HUES48 (cell line): ENCODE results near the gene VWA5B1.

Source experiments
- H3K27ac ChIP-seq: one replicate; pipeline ENCODE4 v1.7.0; 2013; ENCODE audit warnings: low read depth, low read length, inconsistent platforms
- H3K27me3 ChIP-seq: 2 replicates; pipeline ENCODE4 v1.6.1; 2013; ENCODE audit warnings: mild to moderate bottlenecking, low read length; ENCODE audit not compliant: control insufficient read depth, insufficient read depth
- H3K36me3 ChIP-seq: 2 replicates; pipeline ENCODE4 v1.6.1; 2013; ENCODE audit warnings: low read length; ENCODE audit not compliant: control insufficient read depth, insufficient read depth
- H3K4me1 ChIP-seq: 2 replicates; pipeline ENCODE4 v1.6.1; 2013; ENCODE audit warnings: mild to moderate bottlenecking, low read length; ENCODE audit not compliant: control insufficient read depth, insufficient read depth
- H3K4me3 ChIP-seq: 2 replicates; pipeline ENCODE4 v1.5.1; 2013; ENCODE audit warnings: mild to moderate bottlenecking, low read depth, low read length
- H3K9ac ChIP-seq: 2 replicates; pipeline ENCODE4 v1.6.1; 2013; ENCODE audit warnings: mild to moderate bottlenecking, low read depth, low read length, moderate library complexity
- H3K9me3 ChIP-seq: 2 replicates; pipeline ENCODE4 v1.6.1; 2013; ENCODE audit warnings: low read length; ENCODE audit not compliant: control insufficient read depth, insufficient read depth

Gene VWA5B1

DNA sequence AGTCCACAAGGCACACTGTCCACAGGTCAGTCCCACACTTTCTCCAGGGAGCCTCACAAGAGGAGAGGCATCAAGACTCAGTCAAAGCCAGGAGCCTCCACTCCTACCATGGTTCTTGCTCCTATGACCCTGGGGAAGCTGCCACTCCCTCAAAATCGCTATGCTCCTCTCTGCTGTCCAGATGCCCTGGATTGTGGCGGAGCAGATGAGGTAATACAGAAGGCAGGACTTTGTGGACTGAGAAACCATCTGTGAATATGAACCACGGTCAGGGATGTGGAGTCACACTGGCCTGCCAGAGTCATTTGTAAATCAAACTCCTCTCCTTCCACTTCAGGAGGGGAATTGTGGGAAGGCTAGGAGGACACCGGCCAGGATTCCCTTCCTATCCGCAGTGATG is 20.6 kb downstream of the VWA5B1 start:
- Histone ChIP-seq H3K9me3 (no peaks in the 10 kb centered on the region), H3K36me3 (no peaks in the 10 kb centered on the region), H3K4me1 (no peaks in the 10 kb centered on the region), H3K27me3 (no peaks in the 10 kb centered on the region), H3K9ac (no peak overlapping the region), H3K4me3 (no peak overlapping the region), H3K27ac (no peak overlapping the region)

DNA sequence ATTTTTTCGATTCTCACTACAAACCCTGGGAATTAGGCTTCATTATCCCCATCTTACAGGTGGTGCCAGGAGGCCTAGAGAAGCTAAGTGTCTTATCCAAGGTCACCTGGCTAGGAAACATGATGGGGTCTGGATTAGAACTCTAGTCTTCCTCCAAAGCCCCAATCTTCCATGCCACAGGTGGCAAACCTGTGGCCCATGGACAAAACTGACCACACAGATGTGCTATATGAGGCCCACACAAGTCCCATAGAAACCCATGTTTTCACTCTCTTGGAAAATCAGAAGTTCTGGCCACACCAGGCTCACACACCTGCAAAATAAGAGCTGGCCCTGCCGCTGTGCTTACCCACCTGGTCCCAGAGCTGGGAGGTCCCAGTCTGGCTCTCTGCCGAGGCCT is 21.6 kb downstream of the VWA5B1 start:
- H3K4me1 ChIP-seq: no peaks in the 10 kb centered on the region
- H3K36me3 ChIP-seq: no peaks in the 10 kb centered on the region
- H3K4me3 ChIP-seq: no peak overlapping the region
- H3K9ac ChIP-seq: no peak overlapping the region
- no peak overlapping the region for H3K27ac ChIP-seq
- H3K9me3 ChIP-seq: no peaks in the 10 kb centered on the region
- H3K27me3 ChIP-seq: no peaks in the 10 kb centered on the region

DNA sequence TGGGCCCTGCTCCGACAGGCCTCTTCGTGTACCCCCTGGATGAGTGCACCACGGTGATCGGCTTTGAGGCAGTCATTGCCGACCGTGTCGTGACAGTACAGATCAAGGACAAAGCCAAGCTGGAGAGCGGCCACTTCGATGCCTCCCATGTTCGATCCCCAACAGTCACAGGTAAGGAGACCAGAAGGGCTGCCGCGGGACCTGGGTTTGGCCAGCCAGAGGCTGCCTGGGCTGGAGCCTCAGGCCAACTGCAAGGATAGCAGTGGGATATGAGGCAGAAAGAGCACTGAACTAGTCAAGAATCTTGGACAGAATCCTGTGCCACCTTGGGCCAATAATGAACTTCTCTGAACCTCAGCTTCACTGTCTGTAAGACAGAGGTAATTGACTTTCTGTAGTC is 22.1 kb downstream of the VWA5B1 start:
- no peaks in the 10 kb centered on the region for H3K27me3 ChIP-seq
- H3K4me3 ChIP-seq: no peak overlapping the region
- H3K4me1 ChIP-seq: no peaks in the 10 kb centered on the region
- H3K36me3 ChIP-seq: no peaks in the 10 kb centered on the region
- no peaks in the 10 kb centered on the region for H3K9me3 ChIP-seq
- H3K9ac ChIP-seq: no peak overlapping the region
- no peak overlapping the region for H3K27ac ChIP-seq

DNA sequence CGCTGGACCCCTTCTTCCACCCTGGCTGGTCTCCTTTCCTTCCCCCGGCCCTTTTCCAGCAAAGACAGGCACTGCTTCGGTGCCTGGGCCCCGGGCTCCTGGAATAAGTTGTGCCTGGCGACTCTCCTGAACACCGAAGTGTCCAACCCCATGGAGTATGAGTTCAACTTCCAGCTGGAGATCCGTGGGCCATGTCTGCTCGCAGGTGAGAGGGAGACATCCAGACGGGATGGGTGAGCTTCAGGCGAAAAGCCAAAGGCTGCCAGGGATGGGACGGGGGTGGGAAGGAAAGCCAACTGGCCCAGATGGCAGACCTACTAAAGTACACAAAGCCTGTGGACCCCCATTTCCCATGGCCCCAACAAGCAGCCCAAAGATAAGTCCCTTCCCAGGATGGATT is 26.8 kb downstream of the VWA5B1 start:
- H3K27me3 ChIP-seq: no peaks in the 10 kb centered on the region
- no peak overlapping the region for H3K9ac ChIP-seq
- H3K4me1 ChIP-seq: no peaks in the 10 kb centered on the region
- no peaks in the 10 kb centered on the region for H3K9me3 ChIP-seq
- H3K27ac ChIP-seq: no peak overlapping the region
- H3K4me3 ChIP-seq: no peak overlapping the region
- H3K36me3 ChIP-seq: no peaks in the 10 kb centered on the region

DNA sequence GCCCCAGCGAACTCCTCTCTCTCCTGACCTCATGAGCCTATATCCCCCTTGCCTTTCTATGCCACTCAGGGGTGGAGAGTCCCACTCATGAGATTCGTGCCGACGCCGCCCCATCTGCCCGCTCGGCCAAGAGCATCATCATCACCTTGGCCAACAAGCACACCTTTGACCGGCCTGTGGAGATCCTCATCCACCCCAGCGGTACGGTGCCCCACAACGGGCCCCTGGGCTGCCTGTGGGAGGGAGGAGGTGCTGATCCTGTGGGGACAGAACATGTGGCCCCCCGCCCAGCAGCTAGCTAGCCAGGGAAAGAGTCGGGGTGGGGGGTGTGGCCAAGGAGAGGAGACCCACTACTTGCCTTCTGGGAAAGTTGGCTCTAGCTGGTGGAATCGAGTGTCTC is 27.8 kb downstream of the VWA5B1 start:
- Histone ChIP-seq H3K4me1 (no peaks in the 10 kb centered on the region), H3K9me3 (no peaks in the 10 kb centered on the region), H3K27me3 (no peaks in the 10 kb centered on the region), H3K36me3 (no peaks in the 10 kb centered on the region), H3K9ac (no peak overlapping the region), H3K27ac (no peak overlapping the region), H3K4me3 (no peak overlapping the region)

DNA sequence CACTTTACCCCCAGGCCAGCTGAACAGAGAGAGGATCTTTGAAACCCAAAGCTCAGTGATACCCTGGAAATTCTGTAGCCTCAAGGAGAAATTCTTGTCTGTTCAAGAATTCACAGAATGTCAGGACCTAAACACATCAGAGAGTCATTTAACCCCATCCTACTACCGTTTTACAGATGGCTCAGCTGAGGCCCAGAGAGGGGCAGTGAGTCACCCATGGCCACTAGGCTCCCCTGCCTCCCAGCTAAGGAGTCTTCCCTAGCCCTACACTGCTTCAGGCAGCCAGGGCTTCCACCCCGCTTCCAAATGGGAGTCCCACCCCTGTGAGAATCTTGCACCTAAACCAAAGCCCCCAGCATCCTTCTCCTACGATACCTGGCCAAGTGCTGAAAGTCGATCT is 28.3 kb downstream of the VWA5B1 start:
- H3K4me1 ChIP-seq: no peaks in the 10 kb centered on the region
- H3K9me3 ChIP-seq: no peaks in the 10 kb centered on the region
- H3K4me3 ChIP-seq: no peak overlapping the region
- H3K27ac ChIP-seq: no peak overlapping the region
- no peaks in the 10 kb centered on the region for H3K36me3 ChIP-seq
- H3K27me3 ChIP-seq: no peaks in the 10 kb centered on the region
- no peak overlapping the region for H3K9ac ChIP-seq

DNA sequence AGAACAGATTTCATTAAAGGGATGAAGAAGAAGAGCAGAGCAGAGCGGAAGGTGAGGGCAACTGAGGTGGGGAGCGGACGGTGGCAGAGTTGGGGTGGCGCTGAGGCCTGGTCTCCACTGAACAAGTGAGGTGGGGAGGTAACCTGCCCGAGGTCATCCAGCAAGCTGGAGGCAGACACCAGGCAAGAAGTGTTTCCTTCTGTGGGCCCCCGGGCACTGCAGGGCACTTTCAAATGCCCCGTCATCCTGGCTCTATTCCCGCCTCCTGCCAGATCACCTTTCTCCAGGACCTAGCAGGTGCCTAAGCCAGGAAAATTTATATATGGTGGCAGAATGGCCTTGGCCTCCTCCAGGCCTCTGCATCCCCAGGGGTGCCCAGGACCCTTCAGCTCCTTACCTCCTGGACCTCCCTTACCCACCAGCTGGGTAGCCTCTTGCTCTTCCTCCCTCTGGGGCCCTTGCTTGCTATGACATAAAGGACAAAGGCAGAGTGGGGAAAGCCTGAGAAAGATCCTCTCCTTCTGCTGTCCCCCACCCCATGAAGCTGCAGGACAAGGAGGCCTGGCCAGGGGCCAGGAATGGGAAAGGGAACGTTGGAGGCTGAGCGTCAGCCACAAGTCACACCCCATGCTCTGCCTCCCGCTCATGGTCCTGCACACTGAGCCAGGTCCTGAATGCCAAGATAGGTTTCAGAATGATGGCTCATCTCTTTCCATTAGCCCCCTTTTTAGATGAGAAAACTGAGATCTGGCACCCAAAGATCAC is 29.0 kb downstream of the VWA5B1 start:
- no peak overlapping the region for H3K9ac ChIP-seq
- no peak overlapping the region for H3K4me3 ChIP-seq
- H3K36me3 ChIP-seq: no peaks in the 10 kb centered on the region
- no peaks in the 10 kb centered on the region for H3K27me3 ChIP-seq
- no peaks in the 10 kb centered on the region for H3K9me3 ChIP-seq
- H3K4me1 ChIP-seq: no peaks in the 10 kb centered on the region
- H3K27ac ChIP-seq: no peak overlapping the region

DNA sequence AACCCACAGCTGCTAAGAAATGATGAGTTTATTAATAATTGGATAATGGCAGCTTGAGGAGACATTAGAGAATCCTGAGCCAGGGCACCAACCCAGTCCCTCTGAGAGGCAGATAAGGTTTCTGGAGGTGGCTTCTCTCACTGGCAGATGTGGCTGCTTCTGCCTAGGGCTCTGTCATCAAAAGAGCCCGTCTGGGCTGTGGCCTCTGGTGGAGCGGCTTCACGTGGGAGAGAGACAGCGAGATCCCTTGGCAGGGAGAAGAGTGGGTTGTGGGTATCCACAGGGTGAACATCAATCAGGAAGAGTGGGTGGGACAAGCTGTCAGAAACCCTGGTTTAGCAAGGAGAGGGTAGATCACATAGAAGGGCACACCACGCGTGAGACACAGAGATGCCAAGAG is 30.0 kb downstream of the VWA5B1 start:
- Histone ChIP-seq H3K9ac (no peak overlapping the region), H3K4me3 (no peak overlapping the region), H3K9me3 (no peaks in the 10 kb centered on the region), H3K27ac (no peak overlapping the region), H3K36me3 (no peaks in the 10 kb centered on the region), H3K27me3 (no peaks in the 10 kb centered on the region), H3K4me1 (no peaks in the 10 kb centered on the region)

DNA sequence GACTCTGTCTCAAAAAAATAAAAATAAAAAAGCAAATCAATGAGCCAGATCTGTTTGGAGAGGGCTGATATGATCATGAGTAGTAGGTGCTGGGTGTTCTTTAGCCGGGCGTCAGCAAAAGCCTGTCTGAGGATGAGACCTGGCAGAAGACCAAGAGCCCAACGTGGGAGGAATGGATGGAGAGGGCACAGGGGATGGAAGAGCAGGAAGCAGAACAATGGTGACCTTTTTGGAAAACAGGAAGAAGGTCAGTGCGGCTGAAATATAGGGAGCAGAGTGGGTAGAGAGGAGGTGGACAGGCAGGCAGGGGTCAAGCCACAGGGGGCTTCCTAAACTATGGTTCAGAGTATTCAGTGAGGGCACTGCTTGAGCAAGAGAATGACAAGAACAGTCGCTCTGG is 30.9 kb downstream of the VWA5B1 start:
- Histone ChIP-seq H3K27ac (no peak overlapping the region), H3K9ac (no peak overlapping the region), H3K4me1 (peaks cover 4% of the 10 kb centered on the region; the same call in 1 of the 2 replicates), H3K36me3 (no peaks in the 10 kb centered on the region), H3K9me3 (no peaks in the 10 kb centered on the region), H3K4me3 (no peak overlapping the region), H3K27me3 (no peaks in the 10 kb centered on the region)

DNA sequence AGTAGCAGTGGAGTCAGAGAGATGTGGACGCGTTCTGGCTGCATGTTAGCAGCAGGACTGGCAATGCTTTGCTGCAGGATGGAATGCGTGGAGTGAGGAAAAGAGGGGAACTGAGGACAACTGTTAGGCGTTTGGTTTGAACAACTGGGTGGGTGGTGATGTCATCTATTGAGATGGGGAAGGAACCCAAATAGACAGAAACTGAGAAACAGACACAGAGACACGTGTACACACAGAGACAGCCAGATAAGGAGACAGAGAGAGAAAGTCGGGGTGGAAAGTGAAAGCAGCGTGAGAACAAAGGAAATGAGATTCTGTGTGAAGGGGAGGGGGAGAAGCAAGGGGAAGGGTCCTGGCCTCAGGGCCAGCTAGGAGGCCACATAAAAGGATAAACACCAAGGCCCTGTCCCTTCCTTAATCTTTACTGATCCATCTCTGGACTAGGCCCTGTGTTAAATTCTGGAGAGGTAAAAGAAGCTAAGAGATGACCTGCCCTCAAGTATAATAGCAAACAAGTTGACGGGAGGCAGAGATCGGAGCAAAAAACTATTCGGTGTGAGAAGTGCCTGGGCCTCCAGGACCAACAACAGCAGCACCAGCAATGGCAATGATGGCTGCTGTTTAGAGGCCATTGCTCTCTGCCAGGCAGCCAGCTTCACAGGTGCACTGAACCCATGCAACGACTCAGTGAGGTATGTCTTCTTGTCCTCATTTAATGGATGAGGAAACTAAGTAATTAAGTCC is 31.6 kb downstream of the VWA5B1 start:
- H3K36me3 ChIP-seq: no peaks in the 10 kb centered on the region
- peaks cover 4% of the 10 kb centered on the region; the same call in 1 of the 2 replicates for H3K4me1 ChIP-seq
- H3K4me3 ChIP-seq: no peak overlapping the region
- H3K9me3 ChIP-seq: no peaks in the 10 kb centered on the region
- H3K27me3 ChIP-seq: no peaks in the 10 kb centered on the region
- no peak overlapping the region for H3K9ac ChIP-seq
- H3K27ac ChIP-seq: no peak overlapping the region

DNA sequence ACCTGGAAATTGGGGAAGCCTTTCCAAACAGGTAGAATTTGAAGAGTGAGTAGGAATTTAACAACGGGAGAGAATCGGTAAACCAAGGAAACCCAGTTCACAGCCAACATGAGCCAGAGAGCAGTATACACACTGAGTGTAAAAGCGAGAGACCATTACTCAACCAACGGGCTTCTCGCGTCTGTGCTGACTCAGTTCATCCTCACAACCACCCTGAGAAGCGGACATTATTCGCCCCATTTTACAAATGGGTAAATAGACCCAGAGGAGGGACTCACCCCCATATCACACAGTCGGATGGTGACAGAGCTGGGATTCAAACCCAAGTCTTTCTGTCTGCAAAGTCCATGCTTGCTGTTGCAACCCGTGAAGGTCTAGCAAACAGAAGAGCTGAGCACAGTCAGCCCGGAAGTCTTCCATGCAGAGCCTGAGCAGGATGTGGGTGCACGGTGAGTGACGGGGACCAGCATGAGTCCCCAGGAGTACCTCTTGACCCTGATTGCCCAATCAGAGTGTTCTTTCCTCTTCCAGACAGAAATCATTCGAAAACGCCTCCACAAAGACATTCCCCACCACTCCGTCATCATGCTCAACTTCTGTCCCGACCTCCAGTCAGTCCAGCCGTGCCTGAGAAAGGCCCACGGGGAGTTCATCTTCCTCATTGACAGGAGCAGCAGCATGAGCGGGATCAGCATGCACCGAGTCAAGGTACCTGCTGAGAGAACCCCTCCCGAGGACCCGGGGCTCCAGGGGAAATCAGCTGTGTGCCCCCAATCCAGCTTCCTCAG is 32.3 kb downstream of the VWA5B1 start:
- Histone ChIP-seq H3K36me3 (no peaks in the 10 kb centered on the region), H3K27ac (no peak overlapping the region), H3K27me3 (no peaks in the 10 kb centered on the region)

More for the DNA sequence above, 32.3 kb downstream of the VWA5B1 start:
- H3K4me3 ChIP-seq: no peak overlapping the region
- H3K9ac ChIP-seq: no peak overlapping the region
- no peaks in the 10 kb centered on the region for H3K9me3 ChIP-seq
- peaks cover 4% of the 10 kb centered on the region; the same call in 1 of the 2 replicates for H3K4me1 ChIP-seq
